ENCODE results near the gene STON2.

DNA sequence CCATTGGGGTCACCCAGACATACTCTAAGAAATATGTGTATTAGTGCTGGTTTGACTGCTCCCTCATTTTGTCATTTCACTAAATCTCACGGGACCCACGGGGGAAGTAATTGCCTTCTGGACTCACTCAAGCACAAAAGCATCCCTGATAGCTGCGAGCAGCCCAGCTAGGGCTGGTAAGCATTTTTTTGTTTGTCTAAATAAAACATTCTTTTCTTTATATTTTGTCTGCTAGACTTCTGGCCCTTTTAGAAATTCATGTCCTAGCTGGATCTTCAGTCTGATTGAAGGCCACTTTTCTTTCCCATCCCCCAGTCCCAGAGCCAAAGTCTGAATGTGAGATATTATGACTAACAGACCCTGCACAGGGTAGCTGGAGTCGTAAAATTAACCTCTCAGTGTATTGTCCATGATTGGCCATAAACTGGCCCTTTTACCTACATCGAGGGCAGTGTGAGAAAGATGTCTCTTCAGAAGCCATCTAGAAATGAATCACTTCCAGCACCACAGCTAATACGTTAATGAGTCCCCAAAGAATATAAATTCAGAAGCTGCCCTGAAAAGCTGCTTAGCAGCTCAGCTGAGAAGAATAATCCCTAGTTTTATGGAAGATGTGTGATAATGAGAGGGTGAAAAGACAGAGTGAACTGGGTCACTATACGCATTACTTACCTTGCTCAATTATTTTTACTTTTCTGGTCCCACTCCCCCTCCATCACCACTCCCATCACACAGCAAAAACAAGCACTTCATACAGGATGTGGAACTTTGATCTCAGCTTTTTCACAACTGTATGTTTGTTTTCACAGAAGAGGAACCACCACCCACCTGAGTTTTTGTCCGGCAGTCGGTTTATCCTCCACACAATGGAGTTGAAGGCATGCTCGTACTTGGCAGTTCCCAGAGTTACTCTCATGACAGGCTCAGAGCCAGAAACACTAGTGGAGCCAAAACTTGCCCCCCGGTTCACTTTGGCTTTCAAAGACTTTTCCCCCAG is 123.8 kb downstream of the STON2 start:
- TF ChIP-seq, protein P1, sequence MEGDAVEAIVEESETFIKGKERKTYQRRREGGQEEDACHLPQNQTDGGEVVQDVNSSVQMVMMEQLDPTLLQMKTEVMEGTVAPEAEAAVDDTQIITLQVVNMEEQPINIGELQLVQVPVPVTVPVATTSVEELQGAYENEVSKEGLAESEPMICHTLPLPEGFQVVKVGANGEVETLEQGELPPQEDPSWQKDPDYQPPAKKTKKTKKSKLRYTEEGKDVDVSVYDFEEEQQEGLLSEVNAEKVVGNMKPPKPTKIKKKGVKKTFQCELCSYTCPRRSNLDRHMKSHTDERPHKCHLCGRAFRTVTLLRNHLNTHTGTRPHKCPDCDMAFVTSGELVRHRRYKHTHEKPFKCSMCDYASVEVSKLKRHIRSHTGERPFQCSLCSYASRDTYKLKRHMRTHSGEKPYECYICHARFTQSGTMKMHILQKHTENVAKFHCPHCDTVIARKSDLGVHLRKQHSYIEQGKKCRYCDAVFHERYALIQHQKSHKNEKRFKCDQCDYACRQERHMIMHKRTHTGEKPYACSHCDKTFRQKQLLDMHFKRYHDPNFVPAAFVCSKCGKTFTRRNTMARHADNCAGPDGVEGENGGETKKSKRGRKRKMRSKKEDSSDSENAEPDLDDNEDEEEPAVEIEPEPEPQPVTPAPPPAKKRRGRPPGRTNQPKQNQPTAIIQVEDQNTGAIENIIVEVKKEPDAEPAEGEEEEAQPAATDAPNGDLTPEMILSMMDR (IDR thresholded peaks at IDR 0.05), result no peak
- no peak for TF ChIP-seq POLR2A (IDR thresholded peaks at IDR 0.05)

Data from uterus (tissue), 2 donors.